Upper lobe of right lung (tissue), 1 donor: ENCODE measurements around the gene RUNX1. TPM values are rescaled to one million over a fixed set of nuclear protein-coding genes. Genes with fewer than 3 reads are reported as not detected.

Source experiments
- ATAC-seq: fragments of 200-7000 bp; cut with Tn5 transposase; one replicate; pipeline ENCODE4 v1.9.1; 2020; ENCODE audit warnings: mild to moderate bottlenecking, moderate library complexity
- DNase-seq: peaks from one replicate; pipeline ENCODE4 v3.0.0-alpha.2; 2020
- H3K27ac ChIP-seq: fragments of 200-600 bp; one replicate; pipeline ENCODE4 v1.8.0; 2022
- H3K27me3 ChIP-seq: fragments of 200-600 bp; one replicate; pipeline ENCODE4 v1.8.0; 2022; ENCODE audit warnings: mild to moderate bottlenecking
- H3K36me3 ChIP-seq: fragments of 200-600 bp; one replicate; pipeline ENCODE4 v1.8.0; 2022
- H3K4me1 ChIP-seq: fragments of 200-600 bp; one replicate; pipeline ENCODE4 v1.8.0; 2022
- H3K4me3 ChIP-seq: fragments of 200-600 bp; one replicate; pipeline ENCODE4 v1.8.0; 2022; ENCODE audit warnings: mild to moderate bottlenecking
- H3K9me3 ChIP-seq: fragments of 200-600 bp; one replicate; pipeline ENCODE4 v1.8.0; 2022
- intact Hi-C: fragments of 100-400 bp; cut with DNase I; formaldehyde crosslinking; loops from one replicate; pipeline ENCODE4 v1.11.0; 2022
- total RNA-seq: library from RNA; stranded (reverse); fragmentation: NEBNext Ultra II Directional; extraction: Animal tissue kit (Norgen Biotek cat#: 25700); gene quantifications from one replicate; pipeline ENCODE4 v1.2.1, GENCODE V29; 2021
- TF ChIP-seq, protein P1 (sequence below): fragments of 200-600 bp; IDR thresholded peaks from one replicate; pipeline ENCODE4 v1.8.0; 2022; ENCODE audit warnings: antibody characterized with exemption
- donor health status: DM: no; HTN: yes; CAD: no; lungs with severe emphysema.

RUNX1 gene
- total RNA-seq, 1 donor from 2014 or later = 86.9 TPM

DNA sequence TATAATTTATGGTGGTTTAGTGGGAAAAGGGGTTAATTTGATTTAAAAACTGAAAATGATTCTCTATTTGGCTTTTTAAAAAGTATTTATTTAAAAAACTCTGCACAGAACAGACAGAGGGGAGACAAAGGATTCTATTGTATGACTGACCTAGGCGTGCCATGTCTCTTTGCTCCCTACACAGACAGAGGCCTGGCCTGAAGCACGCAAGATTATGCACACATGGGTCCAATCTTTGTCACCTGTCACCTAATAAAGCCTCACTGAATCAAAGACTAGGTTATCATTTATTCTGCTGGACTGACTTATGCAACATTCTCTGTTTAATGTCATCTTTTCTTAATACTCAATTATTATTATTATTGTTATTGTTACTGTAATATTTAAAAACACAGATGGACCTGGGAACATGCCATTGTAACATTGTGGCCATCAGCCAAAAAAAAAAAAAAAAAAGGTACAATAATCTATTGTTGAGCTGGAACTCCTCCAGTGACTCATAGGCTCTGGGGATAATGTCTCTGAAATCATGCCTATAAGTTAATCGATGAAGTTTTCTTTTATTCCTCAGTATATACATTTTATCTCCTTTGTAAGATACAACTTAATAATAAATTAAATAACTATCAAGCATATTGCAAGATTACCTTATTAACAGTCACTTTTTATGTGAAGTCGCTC is 112.1 kb downstream of the RUNX1 start:
- Histone ChIP-seq H3K36me3 (no peaks in the 10 kb centered on the region), H3K4me3 (no peak overlapping the region), H3K27me3 (no peaks in the 10 kb centered on the region), H3K4me1 (peaks cover 11% of the 10 kb centered on the region), H3K27ac (no peak overlapping the region), H3K9me3 (no peaks in the 10 kb centered on the region)
- ATAC-seq (no peak), DNase-seq (no peak)
- intact Hi-C loops = no loop called here
- TF ChIP-seq, protein P1, sequence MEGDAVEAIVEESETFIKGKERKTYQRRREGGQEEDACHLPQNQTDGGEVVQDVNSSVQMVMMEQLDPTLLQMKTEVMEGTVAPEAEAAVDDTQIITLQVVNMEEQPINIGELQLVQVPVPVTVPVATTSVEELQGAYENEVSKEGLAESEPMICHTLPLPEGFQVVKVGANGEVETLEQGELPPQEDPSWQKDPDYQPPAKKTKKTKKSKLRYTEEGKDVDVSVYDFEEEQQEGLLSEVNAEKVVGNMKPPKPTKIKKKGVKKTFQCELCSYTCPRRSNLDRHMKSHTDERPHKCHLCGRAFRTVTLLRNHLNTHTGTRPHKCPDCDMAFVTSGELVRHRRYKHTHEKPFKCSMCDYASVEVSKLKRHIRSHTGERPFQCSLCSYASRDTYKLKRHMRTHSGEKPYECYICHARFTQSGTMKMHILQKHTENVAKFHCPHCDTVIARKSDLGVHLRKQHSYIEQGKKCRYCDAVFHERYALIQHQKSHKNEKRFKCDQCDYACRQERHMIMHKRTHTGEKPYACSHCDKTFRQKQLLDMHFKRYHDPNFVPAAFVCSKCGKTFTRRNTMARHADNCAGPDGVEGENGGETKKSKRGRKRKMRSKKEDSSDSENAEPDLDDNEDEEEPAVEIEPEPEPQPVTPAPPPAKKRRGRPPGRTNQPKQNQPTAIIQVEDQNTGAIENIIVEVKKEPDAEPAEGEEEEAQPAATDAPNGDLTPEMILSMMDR = no peak

DNA sequence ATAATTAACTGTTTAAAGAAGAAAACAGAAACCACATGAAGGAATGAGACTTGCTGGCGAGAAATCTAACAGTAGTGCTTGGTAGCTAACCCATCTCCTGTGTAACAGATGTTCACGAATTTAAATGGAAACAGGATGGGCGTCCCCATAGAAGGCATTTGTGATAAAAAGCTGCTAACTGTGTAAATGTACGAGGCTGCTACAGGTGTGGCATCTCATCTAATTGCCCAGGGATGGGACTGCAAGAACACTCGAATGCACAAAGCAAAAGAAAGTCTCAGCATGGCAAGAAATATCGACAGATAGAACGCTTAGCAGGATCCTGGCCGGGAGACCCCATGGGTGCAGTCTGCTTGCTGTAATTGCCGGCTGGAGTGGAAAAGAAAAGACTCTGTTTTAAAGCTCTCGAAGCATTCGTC is 112.7 kb downstream of the RUNX1 start:
- H3K9me3 ChIP-seq = no peaks in the 10 kb centered on the region
- H3K27me3 ChIP-seq = no peaks in the 10 kb centered on the region
- no peaks in the 10 kb centered on the region for H3K36me3 ChIP-seq
- intact Hi-C loops = no loop called here
- no peak for DNase-seq
- H3K4me1 ChIP-seq = peaks cover 11% of the 10 kb centered on the region
- no peak overlapping the region for H3K4me3 ChIP-seq
- TF ChIP-seq, protein P1 = no peak
- no peak for ATAC-seq
- H3K27ac ChIP-seq = no peak overlapping the region

DNA sequence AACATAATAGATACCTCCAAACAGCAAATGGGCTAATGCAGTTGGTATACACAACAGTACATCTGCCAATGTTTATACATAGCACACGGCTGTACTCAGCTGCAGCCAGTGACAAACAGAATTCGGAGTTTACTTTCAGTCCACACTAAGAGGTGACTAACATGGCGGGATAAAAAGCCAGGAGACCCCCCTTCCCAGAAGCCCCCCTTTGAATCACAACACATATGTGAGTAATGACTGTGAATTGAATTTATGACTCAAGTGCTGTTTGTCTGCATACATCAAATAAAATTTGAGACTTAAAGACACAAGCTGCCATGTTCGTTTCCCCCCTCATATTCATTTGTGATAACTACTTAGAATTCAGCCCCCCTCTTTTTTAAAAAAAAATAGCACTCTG is 113.2 kb downstream of the RUNX1 start:
- Histone ChIP-seq H3K9me3 (no peaks in the 10 kb centered on the region), H3K27ac (no peak overlapping the region), H3K4me1 (peaks cover 11% of the 10 kb centered on the region), H3K4me3 (no peak overlapping the region), H3K27me3 (no peaks in the 10 kb centered on the region), H3K36me3 (no peaks in the 10 kb centered on the region)
- DNase-seq (no peak), ATAC-seq (no peak)
- TF ChIP-seq, protein P1 = no peak
- intact Hi-C loops = no loop called here

DNA sequence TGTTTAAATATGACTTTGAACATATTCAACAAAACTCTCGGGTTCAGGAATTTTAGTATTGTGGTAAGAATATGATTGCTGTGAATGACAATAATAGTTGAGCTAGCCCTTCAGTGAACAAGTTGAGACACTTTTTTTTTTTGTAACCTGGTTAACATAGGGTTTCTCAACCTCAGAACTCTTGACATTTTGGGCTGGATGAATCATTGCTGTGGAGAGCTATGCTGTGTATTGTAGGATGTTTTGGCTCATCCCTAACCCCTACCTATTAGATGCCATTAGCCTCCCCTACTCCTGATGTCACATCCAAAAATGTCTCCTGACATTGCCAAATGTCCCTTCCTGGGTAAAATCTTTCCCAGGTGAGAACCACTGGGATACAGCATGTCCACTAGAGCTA is 113.7 kb downstream of the RUNX1 start:
- ATAC-seq (no peak), DNase-seq (no peak)
- no peaks in the 10 kb centered on the region for H3K36me3 ChIP-seq
- no peak overlapping the region for H3K27ac ChIP-seq
- peaks cover 11% of the 10 kb centered on the region for H3K4me1 ChIP-seq
- no peaks in the 10 kb centered on the region for H3K27me3 ChIP-seq
- intact Hi-C loops = no loop called here
- no peak overlapping the region for H3K4me3 ChIP-seq
- no peaks in the 10 kb centered on the region for H3K9me3 ChIP-seq
- TF ChIP-seq, protein P1 = no peak

DNA sequence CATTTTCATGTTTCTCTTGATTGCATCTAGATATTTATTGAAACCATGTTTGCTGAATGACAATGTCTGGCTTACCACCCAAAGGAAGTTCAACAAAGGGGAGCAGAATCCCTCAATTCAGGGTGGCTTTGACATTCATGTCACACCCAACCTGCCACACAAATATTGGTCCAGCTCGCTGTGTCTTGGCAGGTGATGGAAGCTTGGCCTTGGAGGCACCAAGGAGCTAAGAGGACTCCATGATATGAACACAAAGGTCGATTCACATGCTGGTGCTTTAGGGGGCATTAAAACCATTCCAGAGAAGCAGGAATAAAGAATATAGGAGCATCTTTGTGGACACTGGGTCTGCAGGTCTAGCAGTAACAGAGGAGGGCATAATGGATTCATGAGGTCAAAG is 114.8 kb downstream of the RUNX1 start:
- intact Hi-C loops = no loop called here
- no peaks in the 10 kb centered on the region for H3K27me3 ChIP-seq
- H3K9me3 ChIP-seq = no peaks in the 10 kb centered on the region
- no peak overlapping the region for H3K4me3 ChIP-seq
- TF ChIP-seq, protein P1 = no peak
- H3K4me1 ChIP-seq = peaks cover 11% of the 10 kb centered on the region
- H3K27ac ChIP-seq = no peak overlapping the region
- no peak for DNase-seq
- H3K36me3 ChIP-seq = no peaks in the 10 kb centered on the region
- no peak for ATAC-seq
